CD1c-positive myeloid dendritic cell (primary cell): ENCODE data around the gene CXCL14.
A peak's percentile ranks its signal among the peaks of the same experiment; 100 is the strongest.

Source experiments
- DNase-seq: peaks from one replicate; pipeline ENCODE4 v3.0.0-alpha.2; 2016; ENCODE audit errors: extremely low spot score

Gene CXCL14

DNA sequence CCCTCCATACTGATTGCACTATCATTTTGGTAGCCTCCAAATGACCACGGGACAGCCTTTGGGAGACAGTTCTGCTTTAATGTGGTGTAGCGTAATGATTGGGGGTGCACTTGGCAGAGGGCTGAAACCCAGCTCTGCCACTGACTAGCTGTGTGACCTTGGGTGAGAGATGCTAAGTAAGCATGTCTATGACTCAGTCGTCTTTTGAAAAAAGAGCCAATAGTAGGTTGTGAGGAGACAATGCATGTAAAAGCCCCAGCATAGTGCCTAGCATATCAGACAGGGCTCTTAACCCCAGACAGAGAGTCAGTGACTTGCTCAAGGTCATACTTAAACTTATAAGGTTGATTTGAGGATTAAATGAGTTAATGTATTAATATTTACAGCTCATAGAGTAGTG, 18.0 kb upstream of the CXCL14 start:
- DNase-seq = no peak

GRCh38 chr5:135596157-135596763, 17.5 kb upstream of the CXCL14 start:
- no peak for DNase-seq

- DNase-seq = no peak
Observed at GRCh38 chr5:135594416-135594960, 15.7 kb upstream of the CXCL14 start.

- no peak for DNase-seq
Observed at GRCh38 chr5:135593886-135594285, 15.1 kb upstream of the CXCL14 start.

GRCh38 chr5:135593141-135593540, 14.3 kb upstream of the CXCL14 start:
- DNase-seq = no peak

DNA sequence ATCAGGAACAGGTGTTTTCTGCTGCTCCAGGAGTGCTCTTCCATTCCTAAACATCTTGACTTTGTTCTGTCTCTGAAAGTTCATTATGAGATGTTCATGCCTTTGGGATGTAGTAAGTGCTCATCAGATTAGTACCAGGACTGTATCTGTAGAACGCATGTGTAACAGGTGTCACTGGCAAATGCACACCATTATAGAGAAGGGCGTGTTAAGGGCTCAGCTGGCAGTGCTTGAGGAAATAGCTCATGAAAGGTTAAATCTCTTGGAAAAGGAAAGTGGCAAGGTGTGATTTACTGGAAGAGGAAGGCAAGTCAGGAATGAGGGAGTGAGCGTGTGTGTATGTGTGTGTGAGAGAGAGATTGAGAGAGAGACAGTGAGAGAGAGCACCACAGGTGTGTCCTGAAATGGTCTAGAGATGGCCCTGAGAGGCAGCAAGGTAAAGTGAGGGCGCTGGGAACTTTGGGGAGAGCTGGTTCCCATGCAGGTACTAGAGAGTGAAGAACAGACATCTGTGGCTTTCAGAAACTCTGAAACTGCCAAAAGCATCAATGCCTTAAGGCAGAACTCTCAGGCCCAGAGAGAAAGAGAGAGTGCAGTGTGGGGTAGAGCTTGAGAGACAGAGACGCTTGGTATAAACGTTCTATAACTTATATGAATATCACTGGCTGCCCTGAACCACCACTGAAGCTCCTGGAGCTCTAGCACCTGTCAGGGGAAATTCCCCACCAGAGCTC, 13.7 kb upstream of the CXCL14 start:
- DNase-seq = no peak

- DNase-seq = no peak
Observed at GRCh38 chr5:135591277-135591676, 12.5 kb upstream of the CXCL14 start.

DNA sequence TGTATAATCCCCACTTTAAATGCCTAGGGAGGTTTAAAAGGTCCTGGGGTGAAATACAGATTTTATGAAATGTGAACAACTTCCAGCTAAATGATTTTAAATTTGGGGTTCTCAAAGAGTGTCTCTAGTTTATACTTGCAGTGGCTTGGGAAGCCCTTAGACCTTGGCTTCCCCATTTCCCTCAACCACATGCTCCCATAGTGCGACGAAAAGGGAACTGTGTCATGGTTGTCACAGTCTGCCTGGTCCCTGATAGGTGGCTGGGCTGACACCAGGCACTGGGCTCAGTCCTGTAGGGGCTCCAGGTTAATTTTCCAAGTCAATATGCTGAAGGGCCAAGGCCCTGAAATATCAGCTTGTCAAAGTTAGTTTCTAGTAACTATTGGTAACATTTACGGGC, 10.4 kb upstream of the CXCL14 start:
- peak; percentile 50 for DNase-seq

GRCh38 chr5:135587721-135588663, 9.2 kb upstream of the CXCL14 start:
- no peak for DNase-seq

- no peak for DNase-seq
Observed at GRCh38 chr5:135584918-135585317, 6.1 kb upstream of the CXCL14 start.

- no peak for DNase-seq
Observed at GRCh38 chr5:135584276-135584675, 5.5 kb upstream of the CXCL14 start.

DNA sequence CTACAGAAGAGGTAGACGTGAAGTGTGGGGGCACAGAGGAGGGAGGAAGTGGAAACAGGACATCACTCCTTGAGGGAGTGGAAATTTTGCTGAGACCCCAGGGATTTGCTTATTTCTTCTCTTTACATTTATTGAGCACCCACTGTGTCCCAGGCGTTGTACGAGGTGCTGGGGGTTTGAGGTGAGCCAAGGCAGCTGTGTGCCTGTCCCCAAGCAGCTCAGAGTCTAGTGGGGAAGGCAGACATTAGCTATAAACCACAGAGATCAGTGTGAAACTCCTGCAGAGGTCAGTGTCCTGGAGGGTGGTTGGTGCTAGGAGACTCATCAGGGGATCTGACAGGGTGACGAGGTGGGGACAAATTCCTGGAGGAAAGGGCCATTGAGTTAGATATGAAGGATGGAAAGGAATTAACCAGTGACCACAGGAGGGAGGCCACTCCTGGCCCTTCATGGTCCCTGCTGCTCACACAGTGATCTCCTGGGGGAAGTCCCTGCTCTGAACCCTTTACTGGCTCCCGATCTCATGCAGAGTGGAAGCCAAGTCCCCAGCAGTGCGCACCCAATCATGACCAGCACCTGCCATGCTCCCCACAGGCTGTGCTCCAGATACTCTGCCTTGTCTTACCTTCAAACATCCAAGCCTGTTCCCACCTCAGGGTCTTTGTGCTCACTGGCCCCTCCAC, 3.4 kb upstream of the CXCL14 start:
- no peak for DNase-seq

GRCh38 chr5:135578305-135578684, 496 bp downstream of the CXCL14 start:
- no peak for DNase-seq

DNA sequence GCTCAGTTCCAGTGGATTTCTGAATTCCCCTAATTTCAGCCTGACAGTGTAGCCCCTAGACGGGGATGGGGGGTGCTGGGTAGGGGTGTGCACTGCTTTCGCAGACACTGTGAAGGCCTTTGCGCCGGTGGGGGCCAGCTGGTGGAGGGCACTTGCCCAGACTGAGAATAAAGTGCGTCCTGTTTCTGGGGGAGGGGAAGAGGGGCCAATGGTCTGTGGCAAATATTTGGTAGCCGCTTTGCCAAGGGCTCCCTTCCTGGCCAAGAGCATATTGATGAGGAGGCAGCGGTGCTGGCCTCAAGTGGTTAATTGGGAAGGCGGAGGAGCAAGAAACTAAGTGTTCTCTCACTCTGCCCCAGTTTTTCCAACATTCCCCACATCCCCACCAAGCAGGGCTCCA, 1.4 kb downstream of the CXCL14 start:
- DNase-seq = no peak

DNA sequence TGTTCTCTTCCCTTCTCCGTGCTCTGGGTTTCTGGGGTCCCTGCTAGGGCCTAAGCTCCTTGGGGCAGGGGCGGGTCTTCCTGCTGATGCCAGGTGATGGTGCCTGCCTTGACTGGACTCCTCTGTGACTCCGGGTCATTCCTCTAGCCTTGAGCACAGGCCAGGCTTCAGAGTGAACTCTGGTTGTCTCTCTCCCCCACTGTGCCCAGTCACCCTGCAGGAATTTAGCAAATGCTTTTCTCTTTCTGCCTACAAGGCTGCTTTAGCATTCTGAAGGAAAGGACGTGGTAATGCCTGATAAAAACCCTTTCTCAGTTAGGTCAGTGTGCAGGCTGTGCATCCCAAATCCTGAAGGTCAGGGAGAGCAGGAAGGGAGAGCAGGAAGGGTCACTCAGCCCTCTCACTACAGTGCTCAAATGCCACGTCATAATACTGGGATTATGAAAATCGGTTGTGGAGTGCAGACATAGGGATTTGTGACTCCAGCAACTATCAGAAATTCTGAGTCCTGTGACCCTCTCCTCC, 2.7 kb downstream of the CXCL14 start:
- no peak for DNase-seq

DNA sequence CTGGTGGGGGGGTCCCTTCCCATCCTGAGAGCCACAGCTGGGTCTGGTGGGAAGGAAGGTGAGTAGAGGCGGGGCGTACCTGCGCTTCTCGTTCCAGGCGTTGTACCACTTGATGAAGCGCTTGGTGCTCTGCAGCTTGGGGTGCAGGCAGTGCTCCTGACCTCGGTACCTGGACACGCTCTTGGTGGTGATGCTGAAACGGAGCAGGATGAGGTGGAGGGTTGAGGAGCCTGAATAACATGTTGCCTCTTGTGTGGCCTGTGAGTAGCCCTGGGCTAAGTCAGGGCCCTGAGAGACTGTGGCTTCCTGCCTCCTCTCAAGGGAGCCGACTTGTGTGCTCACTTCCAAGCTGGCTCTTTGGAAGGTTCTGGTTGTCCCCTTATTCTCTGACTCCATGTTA, 4.3 kb downstream of the CXCL14 start:
- DNase-seq = no peak

- DNase-seq = no peak
Observed at GRCh38 chr5:135571902-135572301, 6.9 kb downstream of the CXCL14 start.

GRCh38 chr5:135571066-135571609, 7.7 kb downstream of the CXCL14 start:
- DNase-seq = no peak

- no peak for DNase-seq
Observed at GRCh38 chr5:135570453-135570764, 8.4 kb downstream of the CXCL14 start.

DNA sequence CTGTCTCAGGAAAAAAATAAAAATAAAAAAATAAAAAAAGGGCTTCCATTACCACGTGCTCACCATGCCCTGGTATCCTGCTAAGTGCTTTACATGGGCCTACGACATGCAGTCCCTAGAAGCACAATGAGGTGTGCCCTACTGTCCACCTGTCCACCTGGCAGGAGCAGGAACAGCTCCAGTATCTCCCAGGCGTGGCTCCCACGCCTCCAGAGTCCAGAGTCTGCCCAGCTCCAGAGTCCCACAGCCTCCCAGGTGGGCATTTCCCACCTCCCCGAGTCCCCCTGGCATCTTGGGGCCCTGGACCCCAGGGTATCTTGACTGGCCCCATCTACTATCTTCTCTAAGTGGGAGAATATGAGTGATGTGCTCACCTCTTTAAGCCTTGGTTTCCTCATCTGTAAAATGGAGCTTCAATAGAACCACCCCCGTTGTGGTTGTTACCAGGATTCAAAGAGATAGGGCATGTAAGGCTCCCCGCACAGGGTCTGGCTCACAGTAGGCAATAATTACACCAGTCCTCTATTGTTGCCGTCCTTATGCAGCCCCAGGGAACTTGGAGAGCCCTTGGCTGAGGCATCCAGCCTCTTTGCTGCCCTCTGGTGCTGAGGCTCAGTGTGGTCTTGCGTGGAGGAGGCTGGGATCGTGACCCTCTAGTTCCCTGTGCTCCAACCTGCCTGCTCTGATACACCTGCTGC, 8.9 kb downstream of the CXCL14 start:
- peak; percentile 39 for DNase-seq

DNA sequence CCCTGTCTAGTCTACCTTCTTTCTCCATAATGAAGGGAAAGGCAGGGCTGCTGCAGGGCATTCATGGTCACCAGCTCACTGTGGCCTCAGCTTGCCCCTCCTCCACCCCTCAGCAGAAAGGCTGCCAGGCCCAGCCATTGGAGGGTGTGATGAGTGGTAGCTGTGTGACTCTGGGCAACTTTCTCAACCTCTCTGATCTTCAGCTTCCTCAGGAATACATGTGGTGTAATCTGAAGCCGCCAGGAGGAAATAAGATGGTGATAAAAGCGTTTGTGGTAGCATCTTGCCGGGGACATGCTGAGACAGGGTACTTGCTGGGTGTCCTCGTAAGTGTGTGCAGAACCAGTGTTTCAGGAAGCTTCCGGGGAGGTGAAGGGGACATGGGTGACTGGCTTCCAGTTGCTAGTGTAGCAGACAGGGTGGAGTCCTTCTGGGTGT, 9.8 kb downstream of the CXCL14 start:
- no peak for DNase-seq
